HCT116 (cell line): ENCODE results near the gene NAPEPLD.

Experiments
- ATF3 ChIP-seq: IDR thresholded peaks from 2 replicates; pipeline ENCODE4 v1.6.1; 2012
- CTCF ChIP-seq, 3 experiments: fragments of 200-600 bp in 1 of 3; sonication (generic) in 1 of 3; IDR thresholded peaks in 2 of 3; conservative IDR thresholded peaks in 1 of 3; 2 replicates each; pipeline ENCODE4 v1.5.1; 2012 to 2017; ENCODE audit warnings: low read depth in 2 of 3, low read length in 2 of 3, antibody characterized with exemption in 1 of 3, borderline replicate concordance in 1 of 3, control low read depth in 1 of 3, mild to moderate bottlenecking in 1 of 3, mixed read lengths in 1 of 3, mixed run types in 1 of 3, moderate library complexity in 1 of 3; ENCODE audit not compliant: insufficient read depth in 1 of 3
- EGR1 ChIP-seq: IDR thresholded peaks from 2 replicates; pipeline ENCODE4 v1.6.1; 2012; ENCODE audit warnings: low read depth
- ELF1 ChIP-seq: IDR thresholded peaks from 2 replicates; pipeline ENCODE4 v1.6.1; 2012; ENCODE audit warnings: low read depth, borderline replicate concordance
- EZH2 ChIP-seq: fragments of 200-600 bp; sonication (generic); IDR thresholded peaks from 2 replicates; pipeline ENCODE4 v1.6.1; 2017; ENCODE audit warnings: antibody characterized with exemption, mixed run types
- EZH2phosphoT487 ChIP-seq: fragments of 200-600 bp; IDR thresholded peaks from 2 replicates; pipeline ENCODE4 v1.6.1; 2018; ENCODE audit warnings: antibody characterized with exemption, borderline replicate concordance
- FOSL1 ChIP-seq: IDR thresholded peaks from 2 replicates; pipeline ENCODE4 v1.6.1; 2012; ENCODE audit warnings: low read depth
- POLR2A ChIP-seq: IDR thresholded peaks from 2 replicates; pipeline ENCODE4 v1.7.0; 2011; ENCODE audit warnings: borderline replicate concordance; ENCODE audit not compliant: insufficient read depth, insufficient read length; ENCODE audit errors: extremely low read depth
- SP1 ChIP-seq: IDR thresholded peaks from 2 replicates; pipeline ENCODE4 v1.6.1; 2012; ENCODE audit warnings: low read depth
- SRF ChIP-seq: IDR thresholded peaks from 2 replicates; pipeline ENCODE4 v1.6.1; 2012; ENCODE audit warnings: low read depth
- YY1 ChIP-seq: IDR thresholded peaks from 2 replicates; pipeline ENCODE4 v1.6.1; 2011; ENCODE audit warnings: low read length, low read depth, moderate library complexity, mild to moderate bottlenecking; ENCODE audit not compliant: insufficient replicate concordance; ENCODE audit errors: extremely low read depth
- ZBTB33 ChIP-seq: IDR thresholded peaks from 2 replicates; pipeline ENCODE4 v1.6.1; 2011; ENCODE audit warnings: mild to moderate bottlenecking, low read length, moderate library complexity; ENCODE audit not compliant: insufficient replicate concordance; ENCODE audit errors: extremely low read depth
- TF ChIP-seq, protein P1 (sequence below): IDR thresholded peaks from 2 replicates; pipeline ENCODE4 v1.6.1; 2012; ENCODE audit warnings: low read depth

DNA sequence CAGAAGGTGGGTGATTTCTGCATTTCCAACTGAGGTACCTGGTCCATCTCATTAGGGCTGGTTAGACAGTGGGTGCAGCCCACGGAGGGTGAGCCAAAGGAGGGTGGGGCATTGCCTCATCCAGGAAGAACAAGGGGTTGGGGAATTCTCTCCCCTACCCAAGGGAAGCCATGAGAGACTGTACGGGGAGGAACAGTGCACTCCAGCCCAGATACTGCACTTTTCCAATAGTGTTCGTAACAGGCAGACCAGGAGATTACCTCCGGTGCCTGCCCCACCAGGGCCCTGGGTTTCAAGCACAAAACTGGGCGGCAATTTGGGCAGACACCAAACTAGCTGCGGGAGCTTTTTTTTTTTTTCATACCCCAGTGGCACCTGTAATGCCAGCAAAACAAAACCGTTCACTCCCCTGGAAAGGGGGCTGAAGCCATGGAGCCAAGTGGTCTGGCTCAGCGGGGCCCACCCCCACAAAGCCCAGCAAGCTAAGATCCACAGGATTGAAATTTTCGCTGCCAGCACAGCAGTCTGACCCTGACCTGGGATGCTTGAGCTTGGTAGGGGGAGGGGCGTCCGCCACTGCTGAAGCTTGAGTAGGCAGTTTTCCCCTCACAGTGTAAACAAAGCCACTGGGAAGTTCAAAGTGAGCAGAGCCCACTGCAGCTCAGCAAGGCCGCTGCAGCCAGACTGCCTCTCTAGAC lies 42.7 kb downstream of the NAPEPLD start:
- no peak for TF ChIP-seq CTCF (IDR thresholded peaks at IDR 0.05 in 2 of 3, conservative IDR thresholded peaks at IDR 0.05 in 1 of 3; ENCODE audit: borderline replicate concordance in 1 of 3, insufficient read depth in 1 of 3, low read depth in 2 of 3, low read length in 2 of 3)
- no peak for TF ChIP-seq POLR2A
- TF ChIP-seq EZH2: no peak
- no peak for TF ChIP-seq EGR1
- no peak for TF ChIP-seq SRF
- no peak for TF ChIP-seq YY1
- TF ChIP-seq FOSL1: no peak
- TF ChIP-seq ATF3: no peak
- TF ChIP-seq SP1: no peak
- no peak for TF ChIP-seq EZH2phosphoT487
- no peak for TF ChIP-seq ZBTB33
- TF ChIP-seq, protein P1, sequence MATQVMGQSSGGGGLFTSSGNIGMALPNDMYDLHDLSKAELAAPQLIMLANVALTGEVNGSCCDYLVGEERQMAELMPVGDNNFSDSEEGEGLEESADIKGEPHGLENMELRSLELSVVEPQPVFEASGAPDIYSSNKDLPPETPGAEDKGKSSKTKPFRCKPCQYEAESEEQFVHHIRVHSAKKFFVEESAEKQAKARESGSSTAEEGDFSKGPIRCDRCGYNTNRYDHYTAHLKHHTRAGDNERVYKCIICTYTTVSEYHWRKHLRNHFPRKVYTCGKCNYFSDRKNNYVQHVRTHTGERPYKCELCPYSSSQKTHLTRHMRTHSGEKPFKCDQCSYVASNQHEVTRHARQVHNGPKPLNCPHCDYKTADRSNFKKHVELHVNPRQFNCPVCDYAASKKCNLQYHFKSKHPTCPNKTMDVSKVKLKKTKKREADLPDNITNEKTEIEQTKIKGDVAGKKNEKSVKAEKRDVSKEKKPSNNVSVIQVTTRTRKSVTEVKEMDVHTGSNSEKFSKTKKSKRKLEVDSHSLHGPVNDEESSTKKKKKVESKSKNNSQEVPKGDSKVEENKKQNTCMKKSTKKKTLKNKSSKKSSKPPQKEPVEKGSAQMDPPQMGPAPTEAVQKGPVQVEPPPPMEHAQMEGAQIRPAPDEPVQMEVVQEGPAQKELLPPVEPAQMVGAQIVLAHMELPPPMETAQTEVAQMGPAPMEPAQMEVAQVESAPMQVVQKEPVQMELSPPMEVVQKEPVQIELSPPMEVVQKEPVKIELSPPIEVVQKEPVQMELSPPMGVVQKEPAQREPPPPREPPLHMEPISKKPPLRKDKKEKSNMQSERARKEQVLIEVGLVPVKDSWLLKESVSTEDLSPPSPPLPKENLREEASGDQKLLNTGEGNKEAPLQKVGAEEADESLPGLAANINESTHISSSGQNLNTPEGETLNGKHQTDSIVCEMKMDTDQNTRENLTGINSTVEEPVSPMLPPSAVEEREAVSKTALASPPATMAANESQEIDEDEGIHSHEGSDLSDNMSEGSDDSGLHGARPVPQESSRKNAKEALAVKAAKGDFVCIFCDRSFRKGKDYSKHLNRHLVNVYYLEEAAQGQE: no peak
- TF ChIP-seq ELF1: no peak
